Neural cell (in vitro differentiated cells): ENCODE data around the gene AQP10. TPM values are rescaled to one million over a fixed set of nuclear protein-coding genes. Genes with fewer than 3 reads are reported as not detected.

Experiments
- H2AFZ ChIP-seq: fragments of 200-600, 300-800 bp; sonication (generic), shearing (Covaris generic); 2 replicates; pipeline ENCODE4 v1.6.0; 2014; ENCODE audit warnings: low read depth, mild to moderate bottlenecking, antibody characterized with exemption, low read length, moderate library complexity
- H3F3A ChIP-seq: fragments of 200-600 bp; shearing (Covaris generic); 2 replicates; pipeline ENCODE4 v1.6.1; 2016; ENCODE audit warnings: mild to moderate bottlenecking, moderate library complexity, mixed read lengths, antibody characterized with exemption, low read length; ENCODE audit not compliant: insufficient read depth, poor library complexity, severe bottlenecking
- H3K27ac ChIP-seq: fragments of 200-600, 300-800 bp; sonication (generic), shearing (Covaris generic); 2 replicates; pipeline ENCODE4 v1.5.1; 2014; ENCODE audit warnings: mild to moderate bottlenecking, low read length, moderate library complexity
- H3K27me3 ChIP-seq: fragments of 300-800, 200-600 bp; sonication (generic), shearing (Covaris generic); 2 replicates; pipeline ENCODE4 v1.6.0; 2014; ENCODE audit warnings: mild to moderate bottlenecking, low read depth, low read length, moderate library complexity; ENCODE audit not compliant: insufficient read depth
- H3K36me3 ChIP-seq: fragments of 300-800, 200-600 bp; sonication (generic), shearing (Covaris generic); 2 replicates; pipeline ENCODE4 v1.5.1; 2014; ENCODE audit warnings: mild to moderate bottlenecking, antibody characterized with exemption, low read length, moderate library complexity; ENCODE audit not compliant: insufficient read depth
- H3K4me2 ChIP-seq: fragments of 300-800, 200-600 bp; sonication (generic), shearing (Covaris generic); 2 replicates; pipeline ENCODE4 v1.6.0; 2014; ENCODE audit warnings: mild to moderate bottlenecking, low read length
- H3K4me3 ChIP-seq: fragments of 300-800, 200-600 bp; sonication (generic), shearing (Covaris generic); 2 replicates; pipeline ENCODE4 v1.5.1; 2014; ENCODE audit warnings: mild to moderate bottlenecking, low read length, moderate library complexity
- H3K79me2 ChIP-seq: fragments of 200-600 bp; shearing (Covaris generic); replicated peaks from 2 replicates; pipeline ENCODE4 v1.6.0; 2014; ENCODE audit warnings: mild to moderate bottlenecking, low read length, moderate library complexity; ENCODE audit not compliant: insufficient read depth
- H3K9ac ChIP-seq: fragments of 300-800, 200-600 bp; sonication (generic), shearing (Covaris generic); 2 replicates; pipeline ENCODE4 v1.6.1; 2016; ENCODE audit warnings: mild to moderate bottlenecking, low read length, mixed read lengths
- H3K9me2 ChIP-seq: fragments of 200-600 bp; shearing (Covaris generic); 2 replicates; pipeline ENCODE4 v1.6.1; 2016; ENCODE audit warnings: mild to moderate bottlenecking, low read length, mixed read lengths; ENCODE audit not compliant: insufficient read depth
- H3K9me3 ChIP-seq: fragments of 200-600, 300-800 bp; sonication (generic), shearing (Covaris generic); 2 replicates; pipeline ENCODE4 v1.6.1; 2016; ENCODE audit warnings: mild to moderate bottlenecking, mixed run types, low read length, moderate library complexity, mixed read lengths
- H4K20me1 ChIP-seq: fragments of 200-600 bp; shearing (Covaris generic); 2 replicates; pipeline ENCODE4 v1.6.1; 2016; ENCODE audit warnings: mild to moderate bottlenecking, mixed run types; ENCODE audit not compliant: insufficient read depth
- CTCF ChIP-seq: fragments of 450-650 bp; IDR thresholded peaks from 2 replicates; pipeline ENCODE4 v1.5.1; 2014; ENCODE audit warnings: antibody characterized with exemption, mild to moderate bottlenecking, moderate library complexity; ENCODE audit not compliant: poor library complexity, severe bottlenecking
- EP300 ChIP-seq: fragments of 450-650 bp; conservative IDR thresholded peaks from 2 replicates; pipeline ENCODE4 v1.6.1; 2014; ENCODE audit warnings: antibody characterized with exemption, mild to moderate bottlenecking, moderate library complexity; ENCODE audit not compliant: poor library complexity, severe bottlenecking
- EZH2 ChIP-seq: fragments of 200-600, 300-800 bp; shearing (Covaris generic), sonication (generic); IDR thresholded peaks from 2 replicates; pipeline ENCODE4 v1.6.1; 2014; ENCODE audit warnings: antibody characterized with exemption, low read length, borderline replicate concordance, mild to moderate bottlenecking; ENCODE audit not compliant: insufficient read depth, poor library complexity, severe bottlenecking
- MXI1 ChIP-seq: fragments of 450-650 bp; conservative IDR thresholded peaks from 2 replicates; pipeline ENCODE4 v1.6.1; 2014; ENCODE audit warnings: antibody characterized with exemption, mild to moderate bottlenecking; ENCODE audit not compliant: poor library complexity, severe bottlenecking
- POLR2AphosphoS5 ChIP-seq: IDR thresholded peaks from 2 replicates; pipeline ENCODE4 v1.6.1; 2012
- RAD21 ChIP-seq: fragments of 450-650 bp; conservative IDR thresholded peaks from 2 replicates; pipeline ENCODE4 v1.6.1; 2014; ENCODE audit warnings: antibody characterized with exemption, mild to moderate bottlenecking, moderate library complexity
- REST ChIP-seq: IDR thresholded peaks from 2 replicates; pipeline ENCODE4 v1.6.1; 2012; ENCODE audit warnings: borderline replicate concordance
- SMC3 ChIP-seq: fragments of 450-650 bp; conservative IDR thresholded peaks from 2 replicates; pipeline ENCODE4 v1.6.1; 2014; ENCODE audit warnings: antibody characterized with exemption, mild to moderate bottlenecking, moderate library complexity; ENCODE audit not compliant: poor library complexity
- TAF1 ChIP-seq: IDR thresholded peaks from 2 replicates; pipeline ENCODE4 v1.6.1; 2012; ENCODE audit warnings: low read depth
- polyA plus RNA-seq: library from polyadenylated mRNA; depleted of rRNA; stranded (reverse); fragments of >200 nt; gene quantifications from 2 replicates; pipeline ENCODE4 v1.2.3, GENCODE V29; 2014

Gene AQP10
- polyA plus RNA-seq, 1 donor from 2014 or later = not detected

GRCh38 chr1:154327466-154328317 is 6.8 kb downstream of the AQP10 start:
- peak overlapping the region; percentile 77 for H3K27ac ChIP-seq
- no peaks in the 10 kb centered on the region for H3K9me3 ChIP-seq
- H3K27me3 ChIP-seq = no peaks in the 10 kb centered on the region
- no peaks in the 10 kb centered on the region for H3F3A ChIP-seq
- H3K4me3 ChIP-seq = peak overlapping the region; percentile 96
- H3K79me2 ChIP-seq = peaks cover 19% of the 10 kb centered on the region
- H3K36me3 ChIP-seq = peaks cover 5% of the 10 kb centered on the region
- no peak overlapping the region for H2AFZ ChIP-seq
- TF ChIP-seq REST (no peak), EZH2 (no peak), MXI1 (no peak), POLR2AphosphoS5 (no peak), RAD21 (no peak), SMC3 (no peak), EP300 (no peak), CTCF (no peak), TAF1 (no peak)
- peak overlapping the region; percentile 82 for H3K9ac ChIP-seq
- no peaks in the 10 kb centered on the region for H3K9me2 ChIP-seq
- peak overlapping the region; percentile 64 for H3K4me2 ChIP-seq
- H4K20me1 ChIP-seq = no peaks in the 10 kb centered on the region

GRCh38 chr1:154328318-154329151 is 7.6 kb downstream of the AQP10 start:
- Histone ChIP-seq H3K27ac (peak overlapping the region; percentile 94), H4K20me1 (no peaks in the 10 kb centered on the region), H3K9me3 (no peaks in the 10 kb centered on the region), H3K36me3 (peaks cover 5% of the 10 kb centered on the region), H2AFZ (no peak overlapping the region), H3K4me3 (peak overlapping the region; percentile 96), H3K9me2 (no peaks in the 10 kb centered on the region), H3K9ac (peak overlapping the region; percentile 82), H3F3A (no peaks in the 10 kb centered on the region), H3K79me2 (peaks cover 19% of the 10 kb centered on the region), H3K27me3 (no peaks in the 10 kb centered on the region), H3K4me2 (peak overlapping the region; percentile 65)
- TF ChIP-seq EZH2 (no peak), RAD21 (no peak), POLR2AphosphoS5 (peak; percentile 42), SMC3 (no peak), REST (peak; percentile 20), TAF1 (peak; percentile 54), CTCF (no peak), EP300 (peak; percentile 26), MXI1 (peak; percentile 67)
